Right lobe of liver (tissue), 6 donors: ENCODE measurements around the gene CKMT2. TPM values are rescaled to one million over a fixed set of nuclear protein-coding genes. Genes with fewer than 3 reads are reported as not detected.
A peak's percentile ranks its signal among the peaks of the same experiment; 100 is the strongest.

Experiments
- ATAC-seq, 4 donors: fragments of 200-7000 bp; cut with Tn5 transposase; one replicate each; pipeline ENCODE4 v1.9.1; 2020; ENCODE audit warnings: mild to moderate bottlenecking in 4 of 4, moderate library complexity in 4 of 4
- DNase-seq, 3 donors: peaks; one replicate each; pipeline ENCODE4 v3.0.0-alpha.2; 2020
- H3K27ac ChIP-seq, 3 donors: fragments of 200-600 bp; one replicate each; pipeline ENCODE4 v1.8.0; 2022
- H3K27me3 ChIP-seq, 2 donors: fragments of 200-600 bp; one replicate each; pipeline ENCODE4 v1.8.0; 2022
- H3K36me3 ChIP-seq, 4 donors: fragments of 200-600 bp; sonication (generic) in 1 of 4; one replicate each; pipeline versions ENCODE4 v1.5.1 to v1.8.0; 2017 to 2022; ENCODE audit warnings: control low read depth in 1 of 4
- H3K4me1 ChIP-seq, 4 donors: fragments of 200-600 bp; sonication (generic) in 1 of 4; one replicate each; pipeline versions ENCODE4 v1.5.1 to v1.8.0; 2017 to 2022; ENCODE audit warnings: control low read depth in 1 of 4
- H3K4me3 ChIP-seq, 3 donors: fragments of 200-600 bp; one replicate each; pipeline ENCODE4 v1.8.0; 2022
- H3K9me3 ChIP-seq, 4 donors: fragments of 200-600 bp; sonication (generic) in 1 of 4; one replicate each; pipeline versions ENCODE4 v1.5.1 to v1.8.0; 2017 to 2022; ENCODE audit warnings: control low read depth in 1 of 4
- POLR2A ChIP-seq: fragments of 450-650 bp; IDR thresholded peaks from one replicate; pipeline ENCODE4 v1.6.1; 2017; ENCODE audit warnings: antibody characterized with exemption, mild to moderate bottlenecking
- WGBS: methylation state at CpG from one replicate; pipeline ENCODE4 v1.1.6; 2018; ENCODE audit warnings: low coverage, low lambda C conversion rate; ENCODE audit not compliant: insufficient coverage; ENCODE audit errors: missing lambda C conversion rate; 5-methylcytosine and 5-hydroxymethylcytosine counted together
- intact Hi-C, 2 donors: fragments of 100-400 bp; cut with DNase I; formaldehyde crosslinking; loops; one replicate each; pipeline versions ENCODE4 v1.11.2 to v1.14.1; 2022
- total RNA-seq, 6 experiments: library from RNA; depleted of rRNA in 2 of 6; stranded (reverse); fragments of >200 nt in 2 of 6; fragmentation: NEBNext Ultra II Directional in 3 of 6; extraction: Animal tissue kit (Norgen Biotek cat#: 25700) in 3 of 6; gene quantifications; one replicate each; pipeline versions ENCODE4 v1.1.0 to v1.2.4, GENCODE V29; 2016 to 2023
- TF ChIP-seq, protein P1 (sequence below), 4 donors: fragments of 200-600 bp in 3 of 4; fragments of 450-650 bp in 1 of 4; IDR thresholded peaks; one replicate each; pipeline versions ENCODE4 v1.5.1 to v1.8.0; 2016 to 2022; ENCODE audit warnings: antibody characterized with exemption in 4 of 4, mild to moderate bottlenecking in 2 of 4
- donor health status: DM: no; HTN: yes; CAD: no.
- donor health status: DM: no; HTN: no; CAD: no.
- donor health status: DM: no; HTN: no; CAD: no.
- donor health status: DM: no; HTN: yes; CAD: no.
- donor health status: DM: no; HTN: yes; CAD: no.

Gene CKMT2
- total RNA-seq, 6 experiments from 2014 or later: 0.39 to 1.8 (median 0.80) TPM

DNA sequence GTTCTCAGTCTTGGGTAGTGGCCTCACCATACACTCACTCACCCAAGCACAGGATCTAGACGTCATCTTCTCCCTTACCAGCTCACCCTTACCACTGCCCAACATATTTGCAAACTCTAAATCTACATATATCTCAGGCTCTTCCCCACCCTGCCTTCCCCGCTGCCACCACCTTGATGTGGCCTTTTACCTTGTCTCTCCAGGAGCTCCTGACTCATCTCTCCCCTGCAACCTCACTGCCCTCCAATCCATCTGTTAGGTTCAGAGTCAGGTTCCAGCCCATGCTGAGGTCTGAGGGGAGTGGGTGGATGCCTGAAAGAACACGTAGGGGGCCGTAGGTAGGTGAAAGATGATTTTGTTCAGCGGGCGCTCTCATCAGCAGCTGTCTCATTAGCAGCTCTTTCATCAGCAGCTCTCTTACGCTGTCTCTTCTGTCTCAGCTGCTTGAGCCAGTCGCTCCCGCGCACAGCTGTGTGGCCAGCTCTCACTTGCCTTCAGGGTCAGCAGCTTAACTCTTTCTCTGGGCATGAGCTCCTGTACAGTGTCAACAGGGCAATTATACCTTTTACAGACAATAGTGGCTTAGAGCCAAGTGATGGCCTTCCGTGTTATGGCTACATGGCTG is 23.1 kb upstream of the CKMT2 start:
- no peaks in the 10 kb centered on the region for H3K4me1 ChIP-seq

DNA sequence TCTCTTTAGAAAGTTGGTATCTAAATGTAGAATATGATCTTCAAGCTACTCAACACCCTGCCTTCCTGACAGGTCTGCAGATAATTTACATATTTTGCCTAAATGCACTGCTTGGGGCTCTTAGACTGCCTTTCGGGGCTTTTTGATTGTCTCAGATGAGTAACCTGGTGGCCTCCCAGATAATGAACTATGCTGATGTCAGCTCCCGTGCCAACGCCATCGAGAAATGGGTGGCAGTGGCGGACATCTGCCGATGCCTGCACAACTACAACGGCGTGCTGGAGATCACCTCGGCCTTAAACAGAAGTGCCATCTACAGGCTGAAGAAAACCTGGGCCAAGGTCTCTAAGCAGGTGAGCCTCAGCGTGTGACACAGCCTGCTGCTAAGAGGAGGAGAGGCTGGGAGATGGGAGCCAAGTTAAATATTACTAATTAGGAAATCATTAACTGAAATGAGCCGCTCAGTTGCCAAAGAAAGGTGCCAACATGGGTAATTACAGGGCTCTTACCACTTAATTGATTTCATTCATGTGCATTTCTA is 20.8 kb upstream of the CKMT2 start:
- no peak overlapping the region for H3K4me3 ChIP-seq
- TF ChIP-seq, protein P1, sequence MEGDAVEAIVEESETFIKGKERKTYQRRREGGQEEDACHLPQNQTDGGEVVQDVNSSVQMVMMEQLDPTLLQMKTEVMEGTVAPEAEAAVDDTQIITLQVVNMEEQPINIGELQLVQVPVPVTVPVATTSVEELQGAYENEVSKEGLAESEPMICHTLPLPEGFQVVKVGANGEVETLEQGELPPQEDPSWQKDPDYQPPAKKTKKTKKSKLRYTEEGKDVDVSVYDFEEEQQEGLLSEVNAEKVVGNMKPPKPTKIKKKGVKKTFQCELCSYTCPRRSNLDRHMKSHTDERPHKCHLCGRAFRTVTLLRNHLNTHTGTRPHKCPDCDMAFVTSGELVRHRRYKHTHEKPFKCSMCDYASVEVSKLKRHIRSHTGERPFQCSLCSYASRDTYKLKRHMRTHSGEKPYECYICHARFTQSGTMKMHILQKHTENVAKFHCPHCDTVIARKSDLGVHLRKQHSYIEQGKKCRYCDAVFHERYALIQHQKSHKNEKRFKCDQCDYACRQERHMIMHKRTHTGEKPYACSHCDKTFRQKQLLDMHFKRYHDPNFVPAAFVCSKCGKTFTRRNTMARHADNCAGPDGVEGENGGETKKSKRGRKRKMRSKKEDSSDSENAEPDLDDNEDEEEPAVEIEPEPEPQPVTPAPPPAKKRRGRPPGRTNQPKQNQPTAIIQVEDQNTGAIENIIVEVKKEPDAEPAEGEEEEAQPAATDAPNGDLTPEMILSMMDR (IDR thresholded peaks at IDR 0.05): no peak
- TF ChIP-seq POLR2A: no peak
- 57% methylated on average over 11 of the region's 11 CpGs for WGBS
- H3K27me3 ChIP-seq: no peaks in the 10 kb centered on the region
- H3K4me1 ChIP-seq: no peaks in the 10 kb centered on the region
- ATAC-seq: peak; percentile 57 to 90 (median 62)
- no peak for DNase-seq
- H3K9me3 ChIP-seq: no peaks in the 10 kb centered on the region
- no peak overlapping the region for H3K27ac ChIP-seq
- intact Hi-C loops: no loop called here
- H3K36me3 ChIP-seq: no peaks in the 10 kb centered on the region

More for the DNA sequence above, 23.1 kb upstream of the CKMT2 start:
- 94% methylated on average over 9 of the region's 11 CpGs for WGBS
- no peaks in the 10 kb centered on the region for H3K9me3 ChIP-seq
- TF ChIP-seq, protein P1 (IDR thresholded peaks at IDR 0.05): no peak
- TF ChIP-seq POLR2A: no peak
- H3K27ac ChIP-seq: no peak overlapping the region
- ATAC-seq (no peak), DNase-seq (no peak)
- H3K27me3 ChIP-seq: no peaks in the 10 kb centered on the region
- H3K4me3 ChIP-seq: no peak overlapping the region
- intact Hi-C loops: no loop called here
- H3K36me3 ChIP-seq: no peaks in the 10 kb centered on the region

DNA sequence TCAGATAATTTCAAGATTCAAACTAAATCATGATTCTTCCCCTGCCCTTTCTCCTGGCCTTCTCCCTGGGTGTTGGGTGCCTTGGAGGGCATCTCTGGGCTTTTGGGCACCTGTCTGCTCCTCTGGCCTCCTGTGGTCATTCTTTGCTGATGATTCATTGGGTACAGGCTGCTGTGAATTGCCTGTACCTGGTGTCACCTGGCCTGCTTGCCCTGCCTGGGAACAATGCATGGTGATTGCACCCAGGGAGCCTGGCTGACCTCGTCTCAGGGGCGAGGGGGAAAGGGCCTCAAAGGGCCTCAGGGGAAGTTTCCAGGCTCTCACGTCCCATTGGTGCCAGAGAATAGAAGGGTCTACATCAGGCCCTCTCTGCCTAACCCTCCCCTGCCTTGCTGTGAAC is 20.1 kb upstream of the CKMT2 start:
- ATAC-seq (peak in 3 of 4 donors; percentile 29 to 68 (median 42)), DNase-seq (no peak)
- H3K27ac ChIP-seq: no peak overlapping the region
- H3K9me3 ChIP-seq: no peaks in the 10 kb centered on the region
- intact Hi-C loops: no loop called here
- no CpG with 5 or more reads among the region's 3 CpGs for WGBS
- H3K4me3 ChIP-seq: no peak overlapping the region
- TF ChIP-seq, protein P1 (IDR thresholded peaks at IDR 0.05): no peak
- TF ChIP-seq POLR2A: no peak
- H3K36me3 ChIP-seq: no peaks in the 10 kb centered on the region
- H3K4me1 ChIP-seq: no peaks in the 10 kb centered on the region
- no peaks in the 10 kb centered on the region for H3K27me3 ChIP-seq

DNA sequence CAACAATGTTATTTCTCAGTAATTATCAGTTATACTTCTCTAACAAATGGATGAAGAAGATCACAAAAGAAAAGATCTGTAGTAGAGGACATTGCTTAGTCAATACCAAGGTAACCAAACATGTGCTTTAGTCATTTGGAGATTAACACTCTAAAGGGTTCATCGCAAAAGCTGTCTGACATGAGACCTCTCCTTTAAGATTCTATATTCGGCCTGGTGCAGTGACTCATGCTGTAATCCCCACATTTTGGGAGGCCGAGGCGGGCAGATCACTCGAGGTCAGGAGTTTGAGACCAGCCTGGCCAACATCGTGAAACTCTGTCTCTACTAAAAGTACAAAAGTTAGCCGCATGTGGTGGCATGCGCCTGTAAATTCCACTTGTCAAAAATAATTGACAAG is 18.3 kb upstream of the CKMT2 start:
- Histone ChIP-seq H3K27ac (no peak overlapping the region), H3K36me3 (no peaks in the 10 kb centered on the region), H3K27me3 (no peaks in the 10 kb centered on the region), H3K4me1 (no peaks in the 10 kb centered on the region), H3K4me3 (no peak overlapping the region), H3K9me3 (no peaks in the 10 kb centered on the region)
- intact Hi-C loops: no loop called here
- WGBS: 72% methylated on average over 6 of the region's 8 CpGs
- DNase-seq: no peak
- no peak for ATAC-seq
- TF ChIP-seq POLR2A: no peak
- TF ChIP-seq, protein P1 (IDR thresholded peaks at IDR 0.05): no peak
